OCI-LY3 (cell line): ENCODE measurements around the gene ANKH.

Source experiments
- CTCF ChIP-seq: fragments of 200-600, 300-600 bp; sonication (generic); IDR thresholded peaks from 2 replicates; pipeline ENCODE4 v1.5.1; 2014; ENCODE audit warnings: antibody characterized with exemption, low read length, low read depth
- EZH2phosphoT487 ChIP-seq: fragments of 200-600 bp; shearing (Covaris generic); IDR thresholded peaks from 2 replicates; pipeline ENCODE4 v1.6.1; 2018; ENCODE audit warnings: antibody characterized with exemption, mixed run types, low read depth

GRCh38 chr5:14668181-14668591 is 203.4 kb downstream of the ANKH start:
- TF ChIP-seq CTCF (no peak), EZH2phosphoT487 (no peak)
